HepG2 (cell line): ENCODE results near the gene CENPC. TPM values are rescaled to one million over a fixed set of nuclear protein-coding genes. Genes with fewer than 3 reads are reported as not detected.

Source experiments
- ATAC-seq: fragments of 200-7000 bp; cut with Tn5 transposase; 3 replicates; pipeline ENCODE4 v1.9.1; 2020; ENCODE audit warnings: mild to moderate bottlenecking, moderate library complexity
- BruUV-seq: library from RNA; stranded (reverse); fragments of 400-500 nt; replicated peaks from 2 replicates; lab custom pipeline; 2021; lab: Mats Ljungman, UMichigan
- CTCF ChIA-PET: fragments of 300-600 bp; formaldehyde crosslinking; extraction: SDS; loops from one replicate; lab custom pipeline; 2021; ENCODE audit warnings: low total read pairs, inconsistent platforms, low intra/inter-chr PET ratio; lab: Yijun Ruan, JAX
- POLR2A ChIA-PET: fragments of 350-600 bp; sonication (Branson Sonifier 250); formaldehyde crosslinking; loops from one replicate; lab custom pipeline; 2020; ENCODE audit warnings: antibody characterized with exemption, inconsistent platforms; lab: Yijun Ruan, JAX
- DNase-seq: peaks from one replicate; pipeline ENCODE4 v3.0.0-alpha.2; 2015; ENCODE audit warnings: low spot score
- FAIRE-seq: peaks from 3 replicates; lab custom pipeline; 2011; peaks lifted over from hg19 to GRCh38; lab: Jason Lieb, UNC
- H2AFZ ChIP-seq: one replicate; pipeline ENCODE4 v1.6.1; 2011; ENCODE audit warnings: low read length, inconsistent platforms
- H3K27ac ChIP-seq: fragments of 300-600 bp; 3 replicates; pipeline ENCODE4 v1.8.0; 2011; ENCODE audit warnings: mixed run types, mild to moderate bottlenecking, mixed read lengths, low read length, inconsistent platforms; ENCODE audit not compliant: insufficient read depth; ENCODE audit errors: extremely low read length
- H3K27me3 ChIP-seq, 2 experiments: fragments of 200-600 bp in 1 of 2; 2 replicates in 1 of 2; 3 replicates in 1 of 2; pipeline versions ENCODE4 v1.6.0 to v1.8.0; 2011; ENCODE audit warnings: low read length in 2 of 2, mild to moderate bottlenecking in 2 of 2, moderate library complexity in 2 of 2, inconsistent platforms in 1 of 2; ENCODE audit not compliant: insufficient read depth in 2 of 2, control insufficient read depth in 1 of 2
- H3K36me3 ChIP-seq, 2 experiments: fragments of 200-600 bp in 1 of 2; replicated peaks in 1 of 2; 2 replicates in 1 of 2; 3 replicates in 1 of 2; pipeline versions ENCODE4 v1.5.1 to v1.8.0; 2011; ENCODE audit warnings: low read length in 2 of 2, inconsistent platforms in 1 of 2; ENCODE audit not compliant: insufficient read depth in 2 of 2, control insufficient read depth in 1 of 2
- H3K4me1 ChIP-seq: 2 replicates; pipeline ENCODE4 v1.5.1; 2012; ENCODE audit warnings: low read length, inconsistent platforms; ENCODE audit not compliant: insufficient read depth
- H3K4me2 ChIP-seq: 2 replicates; pipeline ENCODE4 v1.6.0; 2011; ENCODE audit warnings: low read depth, low read length, inconsistent platforms
- H3K4me3 ChIP-seq, 3 experiments: fragments of 200-600 bp in 1 of 3; sonication (generic), shearing (Covaris generic) in 1 of 3; replicated peaks in 1 of 3; 2 replicates each; pipeline ENCODE4 v1.5.1; 2011 to 2016; ENCODE audit warnings: low read length in 3 of 3, inconsistent platforms in 2 of 3, low read depth in 2 of 3, mild to moderate bottlenecking in 2 of 3, control low read depth in 1 of 3, mixed read lengths in 1 of 3; ENCODE audit not compliant: insufficient read depth in 1 of 3
- H3K79me2 ChIP-seq: one replicate; pipeline ENCODE4 v1.6.1; 2011; ENCODE audit warnings: low read length, inconsistent platforms; ENCODE audit not compliant: insufficient read depth
- H3K9ac ChIP-seq: 2 replicates; pipeline ENCODE4 v1.6.0; 2011; ENCODE audit warnings: mild to moderate bottlenecking, low read depth, low read length, inconsistent platforms; ENCODE audit not compliant: insufficient read depth
- H3K9me3 ChIP-seq: 2 replicates; pipeline ENCODE4 v1.5.1; 2012; ENCODE audit warnings: mild to moderate bottlenecking, low read length
- H4K20me1 ChIP-seq: 2 replicates; pipeline ENCODE4 v1.6.0; 2011; ENCODE audit warnings: inconsistent platforms, mild to moderate bottlenecking, low read length, moderate library complexity; ENCODE audit not compliant: insufficient read depth
- MIER3 ChIP-seq: IDR thresholded peaks from 2 replicates; pipeline ENCODE4 v1.6.1; 2016; ENCODE audit warnings: missing compliant biosample characterization, borderline replicate concordance
- PRPF4 ChIP-seq: fragments of 200-400 bp; formaldehyde crosslinking; IDR thresholded peaks from 2 replicates; pipeline ENCODE4 v1.6.1; 2016; ENCODE audit warnings: low read length, low read depth; ENCODE audit not compliant: poor library complexity, severe bottlenecking
- TAF15 ChIP-seq: fragments of 200-400 bp; formaldehyde crosslinking; IDR thresholded peaks from one replicate; pipeline ENCODE4 v1.6.1; 2018; ENCODE audit warnings: mild to moderate bottlenecking, low read depth, low read length; ENCODE audit not compliant: poor library complexity, severe bottlenecking
- TSC22D2 ChIP-seq: sonication (generic); formaldehyde crosslinking; IDR thresholded peaks from 2 replicates; pipeline ENCODE4 v1.5.1; 2020; ENCODE audit warnings: missing genetic modification reagents, mild to moderate bottlenecking, borderline replicate concordance
- ZBTB7B ChIP-seq: sonication (generic); formaldehyde crosslinking; IDR thresholded peaks from 2 replicates; pipeline ENCODE4 v1.4.0; 2020; ENCODE audit warnings: missing genetic modification reagents
- ZNF124 ChIP-seq: sonication (generic); formaldehyde crosslinking; IDR thresholded peaks from 2 replicates; pipeline ENCODE4 v1.4.0; 2020; ENCODE audit warnings: missing genetic modification reagents
- ZNF607 ChIP-seq: sonication (generic); formaldehyde crosslinking; IDR thresholded peaks from 2 replicates; pipeline ENCODE4 v1.5.1; 2020; ENCODE audit warnings: missing genetic modification reagents, mild to moderate bottlenecking, borderline replicate concordance
- WGBS: methylation state at CpG from one replicate; pipeline ENCODE4 v1.1.6; 2017; ENCODE audit warnings: low lambda C conversion rate; 5-methylcytosine and 5-hydroxymethylcytosine counted together
- in situ Hi-C: cut with HindIII; loops from 2 replicates; pipeline ENCODE4 v1.10.0; 2017; ENCODE audit warnings: low pct_unique_long_range_greater_than_20kb; ENCODE audit not compliant: extremely low pct_ligation_motif_present
- intact Hi-C: fragments of 100-400 bp; cut with micrococcal nuclease; formaldehyde crosslinking; loops from one replicate; pipeline ENCODE4 v1.10.0; 2022; ENCODE audit not compliant: unreplicated experiment
- polyA plus RNA-seq, 8 experiments: library from polyadenylated mRNA; depleted of rRNA in 3 of 8; stranded (reverse) in 7 of 8; unstranded in 1 of 8; fragments of >200 nt; fragmentation: Illumina TruSeq in 4 of 8; extraction: Trizol in 4 of 8; gene quantifications; 2 replicates each; pipeline versions ENCODE4 v1.2.1 to v1.2.3, GENCODE V29; 2011 to 2016; ENCODE audit warnings: low read depth in 4 of 8, missing spikeins in 1 of 8, mixed read lengths in 1 of 8; ENCODE audit not compliant: insufficient read depth in 1 of 8
- total RNA-seq, 5 experiments: library from RNA; depleted of rRNA; stranded (reverse); fragments of >200 nt; fragmentation: Illumina TruSeq; extraction: Trizol; gene quantifications; 2 replicates each; pipeline ENCODE4 v1.2.3, GENCODE V29; 2016; ENCODE audit warnings: low read depth in 1 of 5
- TF ChIP-seq, protein P1 (sequence below): sonication (generic); formaldehyde crosslinking; IDR thresholded peaks from 2 replicates; pipeline ENCODE4 v1.5.0; 2020; ENCODE audit warnings: missing genetic modification reagents
- TF ChIP-seq, protein P2 (sequence below): sonication (generic); formaldehyde crosslinking; IDR thresholded peaks from 2 replicates; pipeline ENCODE4 v1.5.0; 2020; ENCODE audit warnings: missing genetic modification reagents
- TF ChIP-seq, protein P3 (sequence below): IDR thresholded peaks from 2 replicates; pipeline ENCODE4 v1.4.0; 2020; ENCODE audit warnings: mild to moderate bottlenecking, missing genetic modification reagents
- TF ChIP-seq, protein P4 (sequence below): sonication (generic); formaldehyde crosslinking; IDR thresholded peaks from 2 replicates; pipeline ENCODE4 v1.5.0; 2020; ENCODE audit warnings: mild to moderate bottlenecking, missing genetic modification reagents
- TF ChIP-seq, protein P5 (sequence below): conservative IDR thresholded peaks from 2 replicates; pipeline ENCODE4 v1.6.1; 2018; ENCODE audit warnings: missing genetic modification reagents

Gene CENPC
- total and polyA plus RNA-seq, 2 of the 13 experiments (the other 11 are each of a cell fraction or from before 2014, with no cell fraction given), result 4.7 to 16.4 TPM

DNA sequence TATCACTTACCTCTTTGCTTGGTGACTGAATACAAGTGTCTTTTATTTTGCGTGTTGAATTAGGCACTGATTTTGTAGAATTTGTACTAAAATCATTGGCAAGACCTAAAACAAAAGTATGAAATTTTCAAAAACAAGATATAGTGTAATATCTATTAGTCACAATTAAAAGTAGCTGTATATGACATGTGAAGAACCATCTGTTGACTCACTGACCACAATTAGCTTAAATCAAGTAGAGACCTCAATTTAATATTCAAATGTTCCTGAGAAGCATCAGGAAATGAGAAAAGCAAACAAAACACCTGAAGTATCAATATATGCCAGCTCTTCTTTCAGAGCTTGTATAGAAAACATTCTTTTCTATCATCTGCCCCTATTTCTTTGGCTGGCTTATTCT, 5.5 kb downstream of the CENPC start:
- Histone ChIP-seq H3K27me3 (no peaks in the 10 kb centered on the region), H3K36me3 (peaks cover 4 to 42% of the 10 kb centered on the region in 2 experiments; a peak in 3 of 5 replicates), H3K27ac (no peak overlapping the region), H3K4me1 (peaks cover 28% of the 10 kb centered on the region), H3K79me2 (peaks cover 29% of the 10 kb centered on the region), H2AFZ (no peak overlapping the region), H3K9ac (no peak overlapping the region), H3K9me3 (no peaks in the 10 kb centered on the region), H3K4me3 (no peak overlapping the region), H3K4me2 (no peak overlapping the region), H4K20me1 (no peaks in the 10 kb centered on the region)
- ATAC-seq (no peak), DNase-seq (no peak), FAIRE-seq (no peak)
- ChIA-PET CTCF (no interaction called here), POLR2A (interaction anchor here (0.6 kb wide), 1 partner anchor 13 kb away, joined by 3 read pairs; no protein-coding TSS in a partner anchor)
- intact Hi-C loops (no loop called here), in situ Hi-C loops (loop anchor here (25.0 kb wide), 1 partner anchor 622 kb away; no protein-coding TSS in a partner anchor)
- no TSS peak for BruUV-seq
- 100% methylated on average over 1 of the region's 1 CpG for WGBS
- TF ChIP-seq, protein P1, sequence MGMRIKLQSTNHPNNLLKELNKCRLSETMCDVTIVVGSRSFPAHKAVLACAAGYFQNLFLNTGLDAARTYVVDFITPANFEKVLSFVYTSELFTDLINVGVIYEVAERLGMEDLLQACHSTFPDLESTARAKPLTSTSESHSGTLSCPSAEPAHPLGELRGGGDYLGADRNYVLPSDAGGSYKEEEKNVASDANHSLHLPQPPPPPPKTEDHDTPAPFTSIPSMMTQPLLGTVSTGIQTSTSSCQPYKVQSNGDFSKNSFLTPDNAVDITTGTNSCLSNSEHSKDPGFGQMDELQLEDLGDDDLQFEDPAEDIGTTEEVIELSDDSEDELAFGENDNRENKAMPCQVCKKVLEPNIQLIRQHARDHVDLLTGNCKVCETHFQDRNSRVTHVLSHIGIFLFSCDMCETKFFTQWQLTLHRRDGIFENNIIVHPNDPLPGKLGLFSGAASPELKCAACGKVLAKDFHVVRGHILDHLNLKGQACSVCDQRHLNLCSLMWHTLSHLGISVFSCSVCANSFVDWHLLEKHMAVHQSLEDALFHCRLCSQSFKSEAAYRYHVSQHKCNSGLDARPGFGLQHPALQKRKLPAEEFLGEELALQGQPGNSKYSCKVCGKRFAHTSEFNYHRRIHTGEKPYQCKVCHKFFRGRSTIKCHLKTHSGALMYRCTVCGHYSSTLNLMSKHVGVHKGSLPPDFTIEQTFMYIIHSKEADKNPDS (CRISPR knock-in tag), result no peak
- TF ChIP-seq PRPF4, result no peak
- TF ChIP-seq TAF15, result no peak
- TF ChIP-seq ZNF124 (CRISPR knock-in tag), result no peak
- no peak for TF ChIP-seq ZNF607 (CRISPR knock-in tag)
- no peak for TF ChIP-seq TSC22D2 (CRISPR knock-in tag)
- no peak for TF ChIP-seq ZBTB7B (CRISPR knock-in tag)
- TF ChIP-seq, protein P2, sequence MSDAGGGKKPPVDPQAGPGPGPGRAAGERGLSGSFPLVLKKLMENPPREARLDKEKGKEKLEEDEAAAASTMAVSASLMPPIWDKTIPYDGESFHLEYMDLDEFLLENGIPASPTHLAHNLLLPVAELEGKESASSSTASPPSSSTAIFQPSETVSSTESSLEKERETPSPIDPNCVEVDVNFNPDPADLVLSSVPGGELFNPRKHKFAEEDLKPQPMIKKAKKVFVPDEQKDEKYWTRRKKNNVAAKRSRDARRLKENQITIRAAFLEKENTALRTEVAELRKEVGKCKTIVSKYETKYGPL (CRISPR knock-in tag), result no peak
- TF ChIP-seq MIER3 (CRISPR knock-in tag), result no peak
- TF ChIP-seq, protein P3, sequence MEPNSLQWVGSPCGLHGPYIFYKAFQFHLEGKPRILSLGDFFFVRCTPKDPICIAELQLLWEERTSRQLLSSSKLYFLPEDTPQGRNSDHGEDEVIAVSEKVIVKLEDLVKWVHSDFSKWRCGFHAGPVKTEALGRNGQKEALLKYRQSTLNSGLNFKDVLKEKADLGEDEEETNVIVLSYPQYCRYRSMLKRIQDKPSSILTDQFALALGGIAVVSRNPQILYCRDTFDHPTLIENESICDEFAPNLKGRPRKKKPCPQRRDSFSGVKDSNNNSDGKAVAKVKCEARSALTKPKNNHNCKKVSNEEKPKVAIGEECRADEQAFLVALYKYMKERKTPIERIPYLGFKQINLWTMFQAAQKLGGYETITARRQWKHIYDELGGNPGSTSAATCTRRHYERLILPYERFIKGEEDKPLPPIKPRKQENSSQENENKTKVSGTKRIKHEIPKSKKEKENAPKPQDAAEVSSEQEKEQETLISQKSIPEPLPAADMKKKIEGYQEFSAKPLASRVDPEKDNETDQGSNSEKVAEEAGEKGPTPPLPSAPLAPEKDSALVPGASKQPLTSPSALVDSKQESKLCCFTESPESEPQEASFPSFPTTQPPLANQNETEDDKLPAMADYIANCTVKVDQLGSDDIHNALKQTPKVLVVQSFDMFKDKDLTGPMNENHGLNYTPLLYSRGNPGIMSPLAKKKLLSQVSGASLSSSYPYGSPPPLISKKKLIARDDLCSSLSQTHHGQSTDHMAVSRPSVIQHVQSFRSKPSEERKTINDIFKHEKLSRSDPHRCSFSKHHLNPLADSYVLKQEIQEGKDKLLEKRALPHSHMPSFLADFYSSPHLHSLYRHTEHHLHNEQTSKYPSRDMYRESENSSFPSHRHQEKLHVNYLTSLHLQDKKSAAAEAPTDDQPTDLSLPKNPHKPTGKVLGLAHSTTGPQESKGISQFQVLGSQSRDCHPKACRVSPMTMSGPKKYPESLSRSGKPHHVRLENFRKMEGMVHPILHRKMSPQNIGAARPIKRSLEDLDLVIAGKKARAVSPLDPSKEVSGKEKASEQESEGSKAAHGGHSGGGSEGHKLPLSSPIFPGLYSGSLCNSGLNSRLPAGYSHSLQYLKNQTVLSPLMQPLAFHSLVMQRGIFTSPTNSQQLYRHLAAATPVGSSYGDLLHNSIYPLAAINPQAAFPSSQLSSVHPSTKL (CRISPR knock-in tag), result no peak
- TF ChIP-seq, protein P4, sequence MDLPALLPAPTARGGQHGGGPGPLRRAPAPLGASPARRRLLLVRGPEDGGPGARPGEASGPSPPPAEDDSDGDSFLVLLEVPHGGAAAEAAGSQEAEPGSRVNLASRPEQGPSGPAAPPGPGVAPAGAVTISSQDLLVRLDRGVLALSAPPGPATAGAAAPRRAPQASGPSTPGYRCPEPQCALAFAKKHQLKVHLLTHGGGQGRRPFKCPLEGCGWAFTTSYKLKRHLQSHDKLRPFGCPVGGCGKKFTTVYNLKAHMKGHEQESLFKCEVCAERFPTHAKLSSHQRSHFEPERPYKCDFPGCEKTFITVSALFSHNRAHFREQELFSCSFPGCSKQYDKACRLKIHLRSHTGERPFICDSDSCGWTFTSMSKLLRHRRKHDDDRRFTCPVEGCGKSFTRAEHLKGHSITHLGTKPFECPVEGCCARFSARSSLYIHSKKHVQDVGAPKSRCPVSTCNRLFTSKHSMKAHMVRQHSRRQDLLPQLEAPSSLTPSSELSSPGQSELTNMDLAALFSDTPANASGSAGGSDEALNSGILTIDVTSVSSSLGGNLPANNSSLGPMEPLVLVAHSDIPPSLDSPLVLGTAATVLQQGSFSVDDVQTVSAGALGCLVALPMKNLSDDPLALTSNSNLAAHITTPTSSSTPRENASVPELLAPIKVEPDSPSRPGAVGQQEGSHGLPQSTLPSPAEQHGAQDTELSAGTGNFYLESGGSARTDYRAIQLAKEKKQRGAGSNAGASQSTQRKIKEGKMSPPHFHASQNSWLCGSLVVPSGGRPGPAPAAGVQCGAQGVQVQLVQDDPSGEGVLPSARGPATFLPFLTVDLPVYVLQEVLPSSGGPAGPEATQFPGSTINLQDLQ, result no peak
- TF ChIP-seq, protein P5, sequence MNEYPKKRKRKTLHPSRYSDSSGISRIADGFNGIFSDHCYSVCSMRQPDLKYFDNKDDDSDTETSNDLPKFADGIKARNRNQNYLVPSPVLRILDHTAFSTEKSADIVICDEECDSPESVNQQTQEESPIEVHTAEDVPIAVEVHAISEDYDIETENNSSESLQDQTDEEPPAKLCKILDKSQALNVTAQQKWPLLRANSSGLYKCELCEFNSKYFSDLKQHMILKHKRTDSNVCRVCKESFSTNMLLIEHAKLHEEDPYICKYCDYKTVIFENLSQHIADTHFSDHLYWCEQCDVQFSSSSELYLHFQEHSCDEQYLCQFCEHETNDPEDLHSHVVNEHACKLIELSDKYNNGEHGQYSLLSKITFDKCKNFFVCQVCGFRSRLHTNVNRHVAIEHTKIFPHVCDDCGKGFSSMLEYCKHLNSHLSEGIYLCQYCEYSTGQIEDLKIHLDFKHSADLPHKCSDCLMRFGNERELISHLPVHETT (CRISPR knock-in tag), result no peak
